Activated CD8-positive, alpha-beta memory T cell treated with anti-CD3 and anti-CD28 coated beads, Interleukin-2, amount 50 U/mL, for 48 hours (primary cell): ENCODE measurements around the gene SPIN2B.
"Not testable (repeated sequence)": the region's sequence is repeated elsewhere in the genome, so short reads cannot be mapped to it uniquely, and the experiment has no call there.

ENCODE experiments used
- DNase-seq: peaks from one replicate; pipeline ENCODE4 v3.0.0-alpha.2; 2020

Gene SPIN2B

DNA sequence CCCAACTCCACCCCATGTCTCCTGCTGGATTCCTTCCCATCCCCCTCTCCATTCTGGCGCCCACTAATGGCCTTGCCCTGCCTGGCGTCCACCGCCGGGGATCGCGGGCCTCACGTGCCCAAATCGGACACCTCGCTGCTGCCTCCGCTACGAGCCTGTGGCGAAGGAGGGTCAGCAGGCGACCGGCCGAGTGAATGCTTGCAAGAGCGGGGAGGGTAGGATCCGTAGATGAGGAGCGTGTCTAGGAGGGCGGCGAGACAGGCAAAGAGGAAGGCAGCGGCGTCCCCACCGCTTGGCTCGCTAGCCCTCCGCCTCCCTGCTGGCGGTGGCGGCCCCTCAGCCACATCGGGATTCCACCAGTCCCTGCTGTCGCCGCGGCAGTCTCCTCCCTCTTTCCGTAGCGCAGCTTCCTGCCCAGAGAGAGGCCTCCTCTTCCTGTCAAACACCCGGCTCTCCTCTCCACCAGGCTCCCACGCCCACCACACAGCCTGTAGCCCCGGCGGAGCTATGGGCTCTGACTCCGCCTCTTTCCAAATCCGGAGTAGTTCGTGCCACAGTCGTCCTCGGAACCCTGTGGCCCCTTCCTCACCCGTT, at the start of gene SPIN2B:
Gene SPIN2B, minus strand, starts transcription at position 387 of the 594 bp plus-strand sequence.
- peak; percentile 83 for DNase-seq

DNA sequence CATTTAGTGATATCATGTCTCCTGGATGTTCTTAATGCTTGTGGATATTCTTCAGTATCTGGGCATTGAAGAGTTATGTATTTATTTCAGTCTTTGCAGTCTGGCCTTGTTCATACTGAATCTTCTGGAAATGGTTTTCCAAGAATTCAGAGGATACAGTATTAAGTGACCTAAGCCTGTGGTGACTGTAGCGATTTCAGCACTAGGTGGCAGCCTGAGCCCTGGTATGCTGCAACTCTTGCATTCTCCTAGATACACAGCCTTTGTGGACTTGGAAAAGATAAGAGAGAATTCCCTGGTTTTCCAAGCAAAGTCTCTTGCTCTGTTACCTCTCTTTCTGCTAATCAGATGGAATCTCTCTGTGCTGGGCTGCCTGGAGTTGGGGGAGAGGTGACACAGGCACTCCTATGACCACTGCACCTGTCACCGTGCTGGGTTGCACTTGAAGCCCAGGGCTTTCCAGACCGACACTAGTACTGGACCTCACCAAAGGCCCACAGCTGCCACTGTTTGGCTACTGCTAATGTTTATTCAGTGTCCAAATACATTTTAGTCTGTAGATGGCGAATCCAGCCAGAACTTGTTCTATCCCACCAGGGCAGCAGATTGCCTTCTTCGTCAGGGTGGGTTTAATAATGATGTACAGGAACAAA, 35.2 kb upstream of the SPIN2B start:
- DNase-seq, result no peak

DNA sequence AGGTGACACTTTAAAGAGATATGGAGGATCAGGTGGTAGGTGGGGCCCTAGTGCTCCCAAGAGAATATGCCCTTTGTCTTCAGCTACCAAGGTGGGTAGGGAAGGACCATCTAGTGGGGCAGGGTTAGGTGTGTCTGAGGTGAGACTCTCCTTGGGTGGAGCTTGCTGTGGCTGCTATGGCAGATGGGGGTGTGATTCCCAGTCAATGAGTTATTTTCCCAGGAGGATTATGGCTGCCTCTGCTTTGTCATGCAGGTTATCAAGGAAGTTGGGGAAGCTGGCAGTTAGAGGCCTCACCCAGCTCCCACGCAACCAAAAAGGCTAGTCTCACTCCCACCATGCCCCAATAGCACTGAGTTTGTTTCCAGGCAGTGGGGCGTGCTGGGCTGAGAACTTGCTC, 33.8 kb upstream of the SPIN2B start:
- DNase-seq, result no peak

DNA sequence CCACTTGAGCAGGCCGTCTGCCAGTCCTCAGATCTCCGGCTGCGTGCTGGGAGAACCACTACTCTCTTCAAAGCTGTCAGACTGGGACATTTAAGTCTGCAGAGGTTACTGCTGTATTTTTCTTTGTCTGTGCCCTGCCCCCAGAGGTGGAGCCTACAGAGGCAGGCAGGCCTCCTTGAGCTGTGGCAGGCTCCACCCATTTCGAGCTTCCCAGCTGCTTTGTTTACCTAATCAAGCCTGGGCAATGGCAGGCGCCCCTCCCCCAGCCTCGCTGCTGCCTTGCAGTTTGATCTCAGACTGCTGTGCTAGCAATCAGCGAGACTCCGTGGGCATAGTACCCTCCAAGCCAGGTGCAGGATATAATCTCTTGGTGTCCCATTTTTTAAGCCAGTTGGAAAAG, 30.9 kb upstream of the SPIN2B start:
- not testable (repeated sequence) for DNase-seq

DNA sequence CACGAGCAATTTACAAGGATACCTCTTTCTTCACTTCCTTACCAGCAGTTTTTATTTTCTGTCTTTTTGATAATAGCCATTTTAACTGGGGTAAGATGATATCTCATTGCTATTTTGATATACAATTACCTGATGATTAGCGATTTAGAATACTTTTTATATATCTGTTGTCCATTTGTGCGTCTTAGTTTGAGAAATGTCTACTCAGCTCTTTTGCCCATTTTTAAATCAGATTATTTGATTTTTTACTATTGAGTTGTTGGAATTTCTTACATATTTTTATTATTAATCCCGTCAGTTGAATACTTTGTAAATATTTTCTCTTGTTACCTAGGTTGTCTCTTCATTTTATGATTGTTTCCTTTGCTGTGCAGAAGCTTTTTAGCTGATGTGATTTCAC, 17.3 kb upstream of the SPIN2B start:
- no peak for DNase-seq

DNA sequence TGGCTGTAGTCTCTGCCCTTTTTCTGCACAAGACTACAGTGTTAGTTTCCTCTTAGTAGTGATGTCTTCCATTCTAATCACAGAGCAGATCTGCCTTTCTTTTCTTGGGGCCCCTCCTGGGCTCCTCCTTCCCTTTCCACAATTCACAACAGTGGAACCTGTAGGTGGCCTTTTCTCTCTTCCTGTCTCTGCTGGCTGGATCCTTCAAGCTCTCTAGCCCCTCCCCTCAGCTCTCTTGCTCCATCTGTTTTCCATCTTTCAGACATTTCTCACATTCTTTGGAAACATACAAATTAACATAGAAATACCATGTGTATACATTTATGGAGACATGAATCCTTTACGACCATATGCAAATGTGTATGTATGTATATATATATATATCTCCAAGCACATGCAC, 16.2 kb upstream of the SPIN2B start:
- no peak for DNase-seq

DNA sequence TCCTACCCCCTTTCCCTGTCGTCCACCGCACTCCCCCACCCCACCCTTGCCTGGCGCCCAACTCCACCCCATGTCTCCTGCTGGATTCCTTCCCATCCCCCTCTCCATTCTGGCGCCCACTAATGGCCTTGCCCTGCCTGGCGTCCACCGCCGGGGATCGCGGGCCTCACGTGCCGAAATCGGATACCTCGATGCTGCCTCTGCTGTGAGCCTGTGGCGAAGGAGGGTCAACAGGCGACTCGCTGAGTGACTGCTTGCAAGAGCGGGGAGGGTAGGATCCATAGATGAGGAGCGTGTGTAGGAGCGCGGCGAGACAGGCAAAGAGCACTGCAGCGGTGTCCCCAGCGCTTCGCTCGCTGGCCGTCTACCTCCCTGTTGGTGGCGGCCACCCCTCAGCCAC, 15.7 kb upstream of the SPIN2B start, which contains the start of gene SPIN2A:
Gene SPIN2A, minus strand, starts transcription at position 325 of the 400 bp plus-strand sequence. CDS start 800 bp downstream, outside the sequence.
- DNase-seq, result not testable (repeated sequence)

DNA sequence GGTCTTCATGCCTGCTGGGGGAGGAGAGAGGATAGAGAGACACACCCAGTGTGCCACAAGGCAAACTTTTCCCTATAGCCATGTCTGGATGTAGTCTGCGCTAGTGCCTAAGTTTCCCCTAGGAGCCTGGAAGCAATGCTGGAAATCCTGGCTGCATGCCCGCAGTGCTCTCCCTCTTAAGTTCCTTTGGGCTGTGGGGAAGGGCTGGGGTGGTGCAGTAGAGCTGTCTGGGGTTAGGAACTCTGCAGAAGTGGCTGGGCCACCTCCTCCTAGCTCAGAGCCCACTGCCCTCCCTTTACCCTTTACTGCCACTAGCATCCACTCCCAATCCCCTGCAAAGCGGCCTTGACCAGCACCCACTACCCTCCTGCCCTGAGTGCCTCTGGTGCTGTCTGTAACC, 15.2 kb upstream of the SPIN2B start:
- not testable (repeated sequence) for DNase-seq

DNA sequence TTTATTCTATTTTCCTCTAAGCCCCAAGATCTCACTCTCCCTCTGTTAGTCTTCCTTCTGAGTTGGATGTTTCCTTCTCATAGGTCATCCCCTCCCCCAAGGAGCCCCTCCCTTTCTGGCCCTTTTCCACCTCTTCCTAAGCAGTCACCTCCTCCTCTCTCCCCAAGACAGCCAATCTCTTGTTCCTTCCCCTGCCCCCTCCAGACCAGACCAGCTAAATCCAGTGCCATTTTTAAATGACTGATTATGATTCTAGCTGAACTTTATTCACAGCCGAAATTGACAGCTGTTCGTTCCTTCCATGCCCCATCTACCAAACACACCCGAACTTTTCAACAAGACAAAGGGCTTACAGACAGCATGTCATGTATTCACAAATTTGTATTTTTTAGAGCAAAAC, 13.9 kb upstream of the SPIN2B start:
- no peak for DNase-seq

DNA sequence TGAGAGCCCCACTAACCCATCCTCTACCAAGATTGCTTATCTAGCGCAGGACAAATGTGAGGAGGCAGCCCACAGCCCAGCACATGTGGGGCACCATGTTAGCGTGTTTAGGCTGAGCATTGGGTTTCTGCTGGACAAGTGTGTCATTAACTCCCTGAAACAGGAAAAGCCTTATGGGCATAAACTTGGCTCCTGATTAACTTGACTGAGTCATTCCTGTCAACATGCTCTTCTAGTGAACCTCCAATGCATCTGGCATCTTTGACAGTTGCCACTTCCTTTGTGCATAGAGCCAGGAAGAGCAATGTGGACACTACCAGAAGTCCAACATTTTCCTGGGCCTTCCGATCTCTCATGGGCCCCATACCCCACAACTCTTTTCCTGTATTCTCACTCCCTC, 13.4 kb upstream of the SPIN2B start:
- no peak for DNase-seq

DNA sequence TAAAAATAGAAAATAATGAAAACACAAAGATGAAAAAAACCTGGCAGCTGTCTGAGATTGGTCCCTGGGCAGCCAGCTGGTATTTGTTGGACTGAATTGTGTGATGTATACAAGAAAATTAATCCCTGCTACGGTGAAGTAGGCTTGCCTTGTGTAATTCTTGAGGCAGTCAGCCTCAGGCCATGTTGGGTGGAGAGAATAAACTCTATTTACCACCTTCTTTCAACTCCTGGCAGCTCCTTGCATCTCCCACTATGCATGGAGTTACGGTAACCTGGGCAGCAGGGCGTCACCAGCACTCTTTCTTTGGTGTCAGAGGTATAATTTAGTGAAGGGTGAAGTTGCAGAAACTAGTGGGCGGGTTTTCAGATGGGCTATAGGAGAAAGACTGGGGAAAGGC, 12.4 kb upstream of the SPIN2B start:
- no peak for DNase-seq

DNA sequence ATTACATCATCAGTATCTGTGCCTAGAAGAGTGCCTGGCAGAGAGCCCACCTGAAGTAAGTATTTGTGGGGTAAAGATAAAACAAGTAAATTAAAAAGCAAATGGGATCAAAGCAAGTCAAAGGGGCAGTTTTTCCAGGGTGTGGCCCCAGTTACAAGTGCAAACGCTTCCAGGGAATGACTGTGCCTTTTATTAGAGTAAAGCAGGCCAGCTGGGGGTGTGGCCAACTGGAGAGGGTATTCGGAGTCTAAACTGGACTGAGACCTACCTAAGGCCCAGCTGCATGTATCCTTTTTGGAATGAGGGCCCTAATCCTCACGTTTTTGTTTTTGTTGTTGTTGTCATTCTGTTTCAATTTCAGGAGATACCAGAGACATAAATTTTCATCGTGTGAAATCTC, 11.9 kb upstream of the SPIN2B start:
- DNase-seq, result not testable (repeated sequence)

DNA sequence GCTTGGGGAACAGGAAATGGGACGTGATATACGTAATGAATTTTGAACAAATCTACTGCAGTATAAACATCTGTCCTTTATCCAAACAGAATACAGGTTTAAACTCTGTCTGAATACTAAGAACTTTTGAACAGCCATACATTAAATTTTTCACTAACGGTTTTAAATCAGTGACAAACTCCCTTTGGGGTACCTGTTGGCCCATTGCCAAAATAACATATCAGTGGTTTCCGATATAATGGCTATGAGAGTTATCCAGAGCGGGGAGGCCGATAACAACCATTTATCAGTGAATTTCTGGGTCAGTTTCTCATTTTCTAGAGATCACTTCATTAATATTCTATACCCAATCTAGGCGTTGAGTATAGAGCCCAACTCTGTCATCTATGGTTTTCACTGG, 10.7 kb upstream of the SPIN2B start:
- DNase-seq, result no peak

DNA sequence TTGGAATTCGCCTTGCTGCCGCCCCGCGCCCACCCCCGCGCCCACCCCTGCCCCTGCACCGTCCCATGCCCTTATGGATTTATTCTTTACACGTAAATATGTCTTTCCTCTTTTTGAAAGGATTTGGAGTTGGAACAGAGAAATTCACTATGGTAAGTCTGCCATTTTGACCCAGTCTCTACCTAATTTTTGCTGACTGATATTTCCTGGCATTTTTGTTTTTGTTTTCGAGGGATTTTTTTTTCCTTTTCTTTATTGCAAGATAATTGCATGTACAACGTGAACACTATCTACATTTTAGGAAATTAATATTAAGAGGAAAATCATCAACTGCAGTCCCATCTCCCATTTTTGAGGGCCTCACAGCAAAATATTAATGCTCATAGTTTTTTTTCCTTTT, 468 bp upstream of the SPIN2B start:
- no peak for DNase-seq

DNA sequence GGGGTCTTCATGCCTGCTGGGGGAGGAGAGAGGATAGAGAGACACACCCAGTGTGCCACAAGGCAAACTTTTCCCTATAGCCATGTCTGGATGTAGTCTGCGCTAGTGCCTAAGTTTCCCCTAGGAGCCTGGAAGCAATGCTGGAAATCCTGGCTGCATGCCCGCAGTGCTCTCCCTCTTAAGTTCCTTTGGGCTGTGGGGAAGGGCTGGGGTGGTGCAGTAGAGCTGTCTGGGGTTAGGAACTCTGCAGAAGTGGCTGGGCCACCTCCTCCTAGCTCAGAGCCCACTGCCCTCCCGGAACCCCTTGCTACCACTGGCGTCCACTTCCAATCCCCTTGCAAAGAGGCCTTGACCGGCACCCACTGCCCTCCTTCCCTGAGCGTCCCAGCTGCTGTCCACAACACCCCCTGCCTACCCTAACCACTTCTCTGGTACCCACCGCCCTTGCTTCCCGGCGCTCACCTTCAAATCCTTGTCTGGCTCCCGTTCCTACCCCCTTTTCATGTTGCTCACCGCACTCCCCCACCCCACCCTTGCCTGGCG, 658 bp downstream of the SPIN2B start:
- DNase-seq, result not testable (repeated sequence)

DNA sequence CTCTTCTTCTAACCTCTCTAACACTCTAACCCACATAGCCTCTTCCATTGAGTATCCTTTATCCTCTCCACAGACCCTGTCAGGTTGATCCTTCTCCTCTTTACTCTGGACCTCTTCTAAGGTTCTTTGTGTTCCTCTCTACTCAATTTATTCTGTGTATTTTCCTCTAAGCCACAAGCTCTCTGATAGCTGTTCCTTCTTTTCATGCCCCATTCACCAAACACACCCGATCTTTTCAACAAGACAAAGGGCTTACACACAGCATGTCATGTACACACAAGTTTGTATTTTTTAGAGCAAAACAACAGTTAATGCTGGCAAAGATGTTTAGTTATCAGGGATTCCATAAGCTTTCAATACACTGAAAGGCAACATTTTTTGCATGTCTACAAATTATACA, 1.9 kb downstream of the SPIN2B start:
- DNase-seq, result no peak

DNA sequence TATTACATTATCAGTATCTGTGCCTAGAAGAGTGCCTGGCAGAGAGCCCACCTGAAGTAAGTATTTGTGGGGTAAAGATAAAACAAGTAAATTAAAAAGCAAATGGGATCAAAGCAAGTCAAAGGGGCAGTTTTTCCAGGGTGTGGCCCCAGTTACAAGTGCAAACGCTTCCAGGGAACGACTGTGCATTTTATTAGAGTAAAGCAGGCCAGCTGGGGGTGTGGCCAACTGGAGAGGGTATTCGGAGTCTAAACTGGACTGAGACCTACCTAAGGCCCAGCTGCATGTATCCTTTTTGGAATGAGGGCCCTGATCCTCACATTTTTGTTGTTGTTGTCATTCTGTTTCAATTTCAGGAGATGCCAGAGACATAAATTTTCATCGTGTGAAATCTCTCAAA, 3.8 kb downstream of the SPIN2B start:
- not testable (repeated sequence) for DNase-seq

DNA sequence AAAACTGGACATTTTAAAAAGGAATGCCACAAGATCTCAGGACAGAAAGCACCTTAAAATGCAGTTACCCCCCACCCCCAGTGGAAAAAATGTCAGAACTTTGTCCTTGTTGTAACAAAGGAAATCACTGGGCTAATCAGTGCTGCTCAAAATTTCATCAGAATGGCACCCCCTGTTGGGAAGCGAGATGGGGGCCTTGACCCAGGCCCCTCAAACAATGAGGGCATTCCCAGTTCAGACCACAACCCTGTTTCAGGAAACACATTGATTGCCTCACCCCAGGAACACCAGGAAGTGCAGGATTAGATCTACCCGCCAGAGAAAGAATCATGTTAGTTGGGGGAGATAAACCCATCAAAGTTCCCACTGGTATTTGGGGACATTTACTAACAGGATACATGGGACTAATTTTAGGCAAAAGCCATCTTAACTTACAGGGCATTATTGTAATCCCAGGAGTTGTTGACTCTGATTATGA, 16.4 kb downstream of the SPIN2B start:
- DNase-seq, result no peak

DNA sequence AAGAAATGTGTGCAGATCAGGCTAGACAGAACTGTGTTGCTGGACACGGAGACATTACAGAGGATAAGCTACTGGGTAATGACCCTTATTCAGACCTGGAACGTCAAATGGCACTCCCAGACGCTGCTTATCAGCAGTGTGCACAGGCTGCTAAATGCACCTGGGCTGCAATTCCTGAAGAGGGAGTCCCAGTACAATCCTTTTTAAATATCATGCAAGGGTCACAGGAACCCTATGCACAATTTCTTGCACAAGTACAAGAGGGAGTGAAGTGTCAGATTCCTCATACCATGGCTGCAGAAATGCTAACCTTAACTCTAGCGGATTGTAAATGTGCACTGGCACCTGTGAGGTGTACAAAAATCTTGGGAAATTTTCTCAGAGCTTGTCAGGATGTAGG, 16.9 kb downstream of the SPIN2B start:
- no peak for DNase-seq

DNA sequence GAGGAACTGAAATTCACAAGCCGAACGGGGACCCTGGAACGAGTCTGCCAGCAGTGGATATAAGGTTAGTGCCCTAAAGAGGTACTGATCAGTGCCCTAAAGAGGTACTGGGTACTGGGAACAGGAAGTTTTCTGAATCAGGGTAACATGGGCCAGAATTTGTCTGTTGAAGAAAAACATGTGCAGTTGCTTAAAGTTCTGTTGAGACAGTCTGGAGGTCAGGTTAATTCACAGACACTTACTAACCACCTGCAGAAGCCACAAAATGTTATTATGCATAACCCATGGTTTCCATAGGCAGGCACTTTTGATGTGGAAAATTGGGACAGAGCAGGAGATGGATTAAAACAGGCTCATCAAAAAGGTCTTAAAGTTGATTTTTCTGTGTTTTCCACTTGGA, 17.9 kb downstream of the SPIN2B start:
- no peak for DNase-seq

DNA sequence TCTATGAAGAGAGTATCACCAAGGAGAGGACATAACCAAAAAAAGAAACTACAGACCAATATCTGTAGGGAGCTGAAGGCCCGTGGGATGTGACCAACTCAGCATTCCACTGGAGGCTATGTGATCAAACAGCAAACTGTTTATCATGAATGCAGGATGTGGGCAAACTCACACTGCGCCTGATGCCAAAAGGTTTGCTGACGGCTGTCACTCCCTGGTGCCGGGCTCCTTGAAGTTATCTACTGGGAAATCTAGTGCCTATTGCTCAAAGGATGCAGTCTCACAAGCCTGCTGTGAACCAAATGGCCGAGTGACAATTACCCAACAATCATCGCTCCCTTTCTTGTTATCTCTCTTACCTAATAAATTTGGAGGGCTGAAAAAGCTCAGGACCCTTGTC, 18.4 kb downstream of the SPIN2B start:
- not testable (repeated sequence) for DNase-seq

DNA sequence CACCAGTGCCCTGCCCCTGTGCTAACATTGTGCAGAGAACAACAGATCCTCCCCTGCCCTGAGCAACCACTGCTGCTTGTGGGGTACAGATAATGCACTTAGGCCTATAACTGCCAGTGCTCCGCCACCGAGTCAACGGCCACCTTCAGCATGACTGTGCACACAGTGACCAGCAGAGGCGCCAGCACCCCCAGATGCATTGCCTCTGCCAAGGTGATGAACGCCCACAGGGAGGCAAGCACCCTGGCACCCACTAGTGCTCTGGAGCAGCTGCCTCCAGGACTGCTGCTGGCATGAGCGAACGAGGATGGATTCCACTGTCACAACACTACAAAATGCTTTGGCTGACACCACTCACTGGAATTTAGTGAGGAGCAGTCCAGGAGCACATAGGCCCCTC, 38.2 kb downstream of the SPIN2B start:
- no peak for DNase-seq

DNA sequence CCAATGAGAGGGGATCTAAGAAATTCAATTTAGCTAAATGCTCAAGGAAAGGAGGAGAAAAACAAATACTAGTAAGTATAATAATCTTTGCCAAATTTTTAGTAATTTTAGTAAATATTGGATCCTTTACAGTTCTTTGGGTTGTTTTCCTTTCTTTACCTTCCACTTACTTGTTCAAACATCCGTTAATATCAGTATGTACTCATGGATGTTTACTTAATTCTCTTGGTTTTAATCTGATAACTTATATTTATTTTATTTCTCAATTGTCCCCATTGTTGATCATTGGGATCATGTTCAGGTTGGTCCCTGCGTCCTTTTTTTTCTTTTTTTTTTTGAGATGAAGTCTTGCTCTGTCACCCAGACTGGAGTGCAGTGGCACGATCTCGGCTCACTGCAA, 46.9 kb downstream of the SPIN2B start:
- DNase-seq, result no peak

DNA sequence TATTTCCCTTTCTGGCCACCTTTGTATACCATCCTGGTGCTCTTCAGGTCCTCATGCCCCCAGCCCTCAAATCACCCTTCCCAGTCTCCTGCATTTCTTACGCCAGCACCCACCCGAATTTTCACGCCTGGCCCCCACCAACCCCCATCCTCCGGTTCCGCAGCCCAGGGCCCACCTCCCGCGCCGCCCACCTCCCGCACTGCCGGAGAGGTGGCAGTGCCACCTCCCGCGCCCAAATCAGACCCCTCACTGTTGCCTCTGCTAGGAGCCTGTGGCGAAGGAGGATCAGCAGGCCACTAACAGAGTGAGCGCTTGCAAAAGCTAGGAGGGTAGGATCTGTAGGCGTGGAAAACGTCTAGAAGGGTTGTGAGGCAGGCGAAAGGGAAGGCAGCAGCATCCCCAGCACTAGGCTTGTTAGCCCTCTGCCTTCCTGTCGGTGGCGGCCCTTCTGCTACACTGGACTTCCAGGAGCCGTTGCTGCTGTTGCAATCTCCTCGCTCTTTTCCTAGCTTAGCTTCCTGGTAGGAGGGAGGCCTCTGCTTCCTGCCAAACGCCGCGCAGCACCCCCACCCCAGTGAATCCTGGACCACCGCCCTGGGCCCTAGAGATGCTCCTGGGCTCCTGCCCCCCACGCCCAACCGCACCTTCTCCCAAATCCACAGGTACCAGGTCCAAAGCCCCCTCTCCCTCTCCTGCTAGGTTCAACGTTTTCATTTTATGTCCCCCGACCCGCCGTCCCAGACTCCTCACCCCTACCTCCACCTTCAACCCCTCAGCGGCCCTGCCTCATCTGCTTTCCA, 51.0 kb downstream of the SPIN2B start:
- DNase-seq, result no peak
